ENCODE results near the gene VAC14. TPM values are rescaled to one million over a fixed set of nuclear protein-coding genes. Genes with fewer than 3 reads are reported as not detected.

VAC14 gene
- total RNA-seq, 1 experiment from 2014 or later, result 83.0 TPM

GRCh38 chr16:70709942-70710341 is 91.0 kb downstream of the VAC14 start:
- DNase-seq, result no peak
- no peaks in the 10 kb centered on the region for H3K27me3 ChIP-seq (ENCODE audit: control insufficient read depth, insufficient read depth, low read length)
- H3K4me3 ChIP-seq (ENCODE audit: insufficient read depth, low read depth, low read length), result no peak overlapping the region
- H3K36me3 ChIP-seq (replicated peaks; ENCODE audit: control insufficient read depth, insufficient read depth, low read length), result no peaks in the 10 kb centered on the region

GRCh38 chr16:70709457-70709856 is 91.5 kb downstream of the VAC14 start:
- H3K27me3 ChIP-seq (ENCODE audit: control insufficient read depth, insufficient read depth, low read length), result no peaks in the 10 kb centered on the region
- no peaks in the 10 kb centered on the region for H3K36me3 ChIP-seq (replicated peaks; ENCODE audit: control insufficient read depth, insufficient read depth, low read length)
- no peak overlapping the region for H3K4me3 ChIP-seq (ENCODE audit: insufficient read depth, low read depth, low read length)
- DNase-seq, result no peak

DNA sequence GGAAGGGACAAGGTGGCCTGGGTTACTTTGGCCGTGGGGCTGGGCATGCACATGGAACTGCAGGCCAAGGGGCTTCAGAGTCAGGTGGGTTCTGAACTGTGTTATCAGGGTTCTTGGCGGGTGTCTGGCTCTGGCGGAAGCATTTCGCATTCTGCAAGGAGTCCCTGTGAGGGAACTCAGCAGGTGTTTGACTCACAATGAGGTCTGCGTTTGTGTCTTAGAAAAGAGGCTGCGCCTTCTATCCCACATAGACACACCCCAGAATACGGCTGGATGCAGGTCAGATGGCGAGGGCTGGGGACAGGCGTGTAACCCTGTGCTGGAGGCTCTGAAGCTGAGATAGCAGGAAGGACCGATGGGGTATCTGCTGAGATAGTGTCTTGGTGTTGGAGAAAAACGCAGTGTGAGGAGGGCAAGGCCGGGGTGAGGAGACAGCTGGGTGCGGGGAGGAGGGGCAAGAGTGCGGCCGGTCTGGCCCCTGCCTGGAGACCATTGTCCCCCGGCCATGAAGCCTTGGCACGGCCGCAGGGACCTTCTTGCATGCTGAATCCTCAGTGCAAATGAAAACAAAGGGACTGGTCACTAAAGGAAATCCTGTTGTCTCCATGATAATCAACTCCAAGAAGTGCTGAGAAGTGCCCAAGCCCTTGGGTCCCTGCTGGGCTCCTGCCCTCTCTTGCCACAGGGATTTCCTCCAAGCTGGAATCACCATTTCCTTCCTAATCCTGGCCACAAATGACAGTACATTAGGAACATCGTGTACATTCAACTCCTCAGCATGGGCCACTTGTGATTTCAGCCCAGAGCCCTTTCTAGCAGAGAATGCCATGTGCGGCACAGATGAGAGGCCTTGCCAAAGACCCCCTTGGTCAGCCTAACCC is 92.4 kb downstream of the VAC14 start:
- Histone ChIP-seq H3K4me3 (ENCODE audit: insufficient read depth, low read depth, low read length) (no peak overlapping the region), H3K36me3 (replicated peaks; ENCODE audit: control insufficient read depth, insufficient read depth, low read length) (no peaks in the 10 kb centered on the region), H3K27me3 (ENCODE audit: control insufficient read depth, insufficient read depth, low read length) (no peaks in the 10 kb centered on the region)
- no peak for DNase-seq

- Histone ChIP-seq H3K27me3 (ENCODE audit: control insufficient read depth, insufficient read depth, low read length) (no peaks in the 10 kb centered on the region), H3K4me3 (ENCODE audit: insufficient read depth, low read depth, low read length) (no peak overlapping the region), H3K36me3 (replicated peaks; ENCODE audit: control insufficient read depth, insufficient read depth, low read length) (no peaks in the 10 kb centered on the region)
- no peak for DNase-seq
Measured at GRCh38 chr16:70706948-70707465, 94.0 kb downstream of the VAC14 start.

GRCh38 chr16:70705056-70705455 is 95.9 kb downstream of the VAC14 start:
- Histone ChIP-seq H3K4me3 (ENCODE audit: insufficient read depth, low read depth, low read length) (no peak overlapping the region), H3K27me3 (ENCODE audit: control insufficient read depth, insufficient read depth, low read length) (no peaks in the 10 kb centered on the region), H3K36me3 (replicated peaks; ENCODE audit: control insufficient read depth, insufficient read depth, low read length) (no peaks in the 10 kb centered on the region)
- no peak for DNase-seq

GRCh38 chr16:70704586-70704985 is 96.4 kb downstream of the VAC14 start:
- H3K27me3 ChIP-seq (ENCODE audit: control insufficient read depth, insufficient read depth, low read length), result no peaks in the 10 kb centered on the region
- no peak for DNase-seq
- H3K4me3 ChIP-seq (ENCODE audit: insufficient read depth, low read depth, low read length), result no peak overlapping the region
- no peaks in the 10 kb centered on the region; the same call in 1 of the 2 replicates for H3K36me3 ChIP-seq (replicated peaks; ENCODE audit: control insufficient read depth, insufficient read depth, low read length)

DNA sequence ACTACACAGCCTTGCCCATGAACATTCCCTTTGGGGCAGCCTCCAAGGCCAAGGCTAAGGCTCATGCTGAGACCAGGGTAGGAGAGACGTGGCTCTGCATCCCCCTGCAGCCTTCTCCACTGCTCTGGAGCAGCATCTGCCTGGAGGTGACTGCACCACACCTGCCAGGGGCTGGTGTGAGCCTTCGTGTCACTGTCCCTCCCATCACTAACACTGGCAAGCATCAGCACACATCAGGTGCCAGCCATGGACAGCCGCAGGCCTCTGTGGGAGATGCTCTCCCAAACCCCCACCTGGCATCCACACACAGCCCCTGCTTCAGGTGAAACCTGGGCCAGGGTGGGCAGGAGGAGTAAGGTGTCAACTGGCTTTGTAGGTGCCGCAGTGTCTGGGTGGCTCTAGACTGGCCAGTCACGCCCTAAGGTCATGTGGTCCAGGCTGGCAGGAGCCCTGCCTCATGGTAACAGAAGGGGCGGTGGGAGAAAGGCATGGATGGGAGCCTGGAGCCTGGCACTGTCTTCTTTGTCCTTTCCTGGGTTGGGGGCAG is 97.0 kb downstream of the VAC14 start:
- no peak for DNase-seq
- H3K36me3 ChIP-seq (replicated peaks; ENCODE audit: control insufficient read depth, insufficient read depth, low read length), result no peaks in the 10 kb centered on the region; the same call in 1 of the 2 replicates

GRCh38 chr16:70703041-70703834 is 97.7 kb downstream of the VAC14 start:
- peak; percentile 84 for DNase-seq

More for the DNA sequence above, 97.0 kb downstream of the VAC14 start:
- Histone ChIP-seq H3K4me3 (ENCODE audit: insufficient read depth, low read depth, low read length) (no peak overlapping the region), H3K27me3 (ENCODE audit: control insufficient read depth, insufficient read depth, low read length) (no peaks in the 10 kb centered on the region)

GRCh38 chr16:70702624-70703023 is 98.3 kb downstream of the VAC14 start:
- DNase-seq, result no peak
- Histone ChIP-seq H3K4me3 (ENCODE audit: insufficient read depth, low read depth, low read length) (no peak overlapping the region), H3K27me3 (ENCODE audit: control insufficient read depth, insufficient read depth, low read length) (no peaks in the 10 kb centered on the region), H3K36me3 (replicated peaks; ENCODE audit: control insufficient read depth, insufficient read depth, low read length) (no peaks in the 10 kb centered on the region; the same call in 1 of the 2 replicates)

More at GRCh38 chr16:70703041-70703834, 97.7 kb downstream of the VAC14 start:
- H3K4me3 ChIP-seq (ENCODE audit: insufficient read depth, low read depth, low read length), result no peak overlapping the region
- H3K36me3 ChIP-seq (replicated peaks; ENCODE audit: control insufficient read depth, insufficient read depth, low read length), result no peaks in the 10 kb centered on the region; the same call in 1 of the 2 replicates
- no peaks in the 10 kb centered on the region for H3K27me3 ChIP-seq (ENCODE audit: control insufficient read depth, insufficient read depth, low read length)

DNA sequence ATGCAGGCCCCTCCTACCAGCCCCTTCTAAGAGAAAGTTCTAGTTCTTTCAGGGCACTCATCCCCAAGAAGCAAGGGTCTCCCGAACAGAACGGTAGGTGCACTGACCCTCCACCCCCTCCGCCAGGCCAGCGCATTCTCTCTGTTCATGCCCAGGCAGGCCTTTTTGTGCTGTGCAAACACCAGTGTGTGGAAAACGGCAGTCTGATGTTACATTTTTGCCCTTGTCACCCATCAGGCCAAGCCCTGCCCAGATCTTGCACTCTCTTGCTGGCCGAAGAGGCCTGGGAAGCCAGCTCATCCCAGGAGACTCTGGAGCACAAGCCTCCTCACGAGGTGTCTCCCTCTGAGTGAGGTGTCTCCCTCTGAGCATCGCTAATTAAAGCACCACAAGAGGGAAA is 99.0 kb downstream of the VAC14 start:
- no peak for DNase-seq
- no peak overlapping the region for H3K4me3 ChIP-seq (ENCODE audit: insufficient read depth, low read depth, low read length)
- no peaks in the 10 kb centered on the region for H3K27me3 ChIP-seq (ENCODE audit: control insufficient read depth, insufficient read depth, low read length)
- H3K36me3 ChIP-seq (replicated peaks; ENCODE audit: control insufficient read depth, insufficient read depth, low read length), result no peaks in the 10 kb centered on the region; the same call in 1 of the 2 replicates

DNA sequence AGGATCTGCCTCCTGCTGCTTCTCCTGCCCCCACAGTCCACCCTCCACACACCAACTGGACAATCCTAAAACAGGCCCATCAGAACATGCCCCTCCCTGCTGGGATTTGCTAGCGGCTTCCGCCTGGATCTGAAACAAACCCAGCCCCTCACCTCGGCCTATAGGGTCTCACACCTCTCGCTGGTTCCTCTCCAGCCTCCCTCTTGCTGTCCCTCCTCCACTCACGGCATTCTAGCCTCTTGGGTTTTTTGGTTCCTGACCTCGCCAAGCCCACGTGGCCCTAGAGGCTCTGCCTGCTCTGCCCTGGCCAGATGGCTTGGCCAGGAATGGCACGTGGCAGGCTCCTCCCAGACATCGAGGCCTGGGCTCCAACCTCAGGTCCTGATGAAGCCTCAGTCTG is 99.4 kb downstream of the VAC14 start:
- no peak for DNase-seq
- Histone ChIP-seq H3K4me3 (ENCODE audit: insufficient read depth, low read depth, low read length) (no peak overlapping the region), H3K27me3 (ENCODE audit: control insufficient read depth, insufficient read depth, low read length) (no peaks in the 10 kb centered on the region), H3K36me3 (replicated peaks; ENCODE audit: control insufficient read depth, insufficient read depth, low read length) (no peaks in the 10 kb centered on the region; the same call in 1 of the 2 replicates)

GRCh38 chr16:70701036-70701435 is 99.9 kb downstream of the VAC14 start:
- H3K27me3 ChIP-seq (ENCODE audit: control insufficient read depth, insufficient read depth, low read length), result no peaks in the 10 kb centered on the region
- H3K4me3 ChIP-seq (ENCODE audit: insufficient read depth, low read depth, low read length), result no peak overlapping the region
- DNase-seq, result no peak
- H3K36me3 ChIP-seq (replicated peaks; ENCODE audit: control insufficient read depth, insufficient read depth, low read length), result no peaks in the 10 kb centered on the region; the same call in 1 of the 2 replicates

DNA sequence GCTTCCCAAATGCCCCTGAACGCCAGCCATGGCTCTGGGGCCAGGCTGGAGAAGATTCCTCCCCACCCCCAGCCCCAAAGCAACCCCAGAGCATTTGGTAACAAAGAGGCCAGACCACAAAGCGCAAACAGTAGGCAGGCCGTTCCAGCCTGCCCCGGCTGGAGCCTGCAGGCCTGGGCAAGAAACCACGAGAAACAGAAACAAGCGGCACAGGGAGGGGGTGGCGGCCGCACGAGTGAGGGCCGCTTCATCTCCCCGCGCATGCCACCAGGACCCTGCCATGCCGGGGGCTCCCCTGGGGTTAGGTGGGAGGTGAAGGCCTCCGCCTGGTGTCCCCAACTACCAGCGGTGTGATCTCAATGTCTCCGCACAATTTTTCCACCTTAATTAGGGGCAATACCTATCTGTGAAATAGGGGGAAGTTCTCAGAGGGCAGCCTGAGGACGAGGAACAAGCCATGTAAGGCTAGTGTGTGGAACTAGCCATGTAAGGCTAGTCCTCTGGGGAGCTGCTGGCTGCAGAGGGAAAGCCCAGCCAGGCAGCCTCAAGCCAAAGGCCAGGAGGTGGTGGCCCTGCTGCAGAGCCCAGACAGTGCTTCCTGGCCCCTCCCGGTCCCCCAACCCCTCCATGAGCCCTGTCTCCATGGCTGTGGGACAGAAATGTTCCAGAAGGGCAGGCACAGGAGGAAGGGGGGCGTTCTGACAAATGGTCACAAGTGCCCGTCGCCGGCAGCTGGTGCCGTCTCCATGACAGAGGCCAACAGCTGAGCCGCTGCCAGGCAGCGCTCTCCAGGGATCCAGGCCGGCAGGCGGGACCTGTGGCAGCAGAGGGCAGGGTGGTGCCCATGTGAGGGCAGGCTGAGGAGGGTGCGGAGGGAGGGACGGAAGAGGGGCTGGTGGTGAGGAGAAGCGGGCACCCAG is 100.6 kb downstream of the VAC14 start:
- no peak overlapping the region for H3K4me3 ChIP-seq (ENCODE audit: insufficient read depth, low read depth, low read length)
- H3K36me3 ChIP-seq (replicated peaks; ENCODE audit: control insufficient read depth, insufficient read depth, low read length), result no peaks in the 10 kb centered on the region; the same call in 1 of the 2 replicates
- no peaks in the 10 kb centered on the region for H3K27me3 ChIP-seq (ENCODE audit: control insufficient read depth, insufficient read depth, low read length)
- no peak for DNase-seq
